Suprapubic skin (tissue), 4 donors: ENCODE measurements around the gene PROZ.

Source experiments
- EP300 ChIP-seq: sonication (generic); formaldehyde crosslinking; IDR thresholded peaks from one replicate; pipeline ENCODE4 v1.6.1; 2017; ENCODE audit warnings: antibody characterized with exemption
- POLR2A ChIP-seq, 2 donors: fragments of 450-650 bp; IDR thresholded peaks; one replicate each; pipeline ENCODE4 v1.6.1; 2017; ENCODE audit warnings: antibody characterized with exemption in 2 of 2, mild to moderate bottlenecking in 2 of 2, moderate library complexity in 2 of 2
- POLR2AphosphoS5 ChIP-seq, 3 donors: sonication (generic); formaldehyde crosslinking; IDR thresholded peaks; one replicate each; pipeline ENCODE4 v1.6.1; 2017; ENCODE audit warnings: antibody characterized with exemption in 3 of 3
- TF ChIP-seq, protein P1 (sequence below), 2 donors: fragments of 200-600 bp in 1 of 2; fragments of 450-650 bp in 1 of 2; sonication (generic) in 1 of 2; IDR thresholded peaks; one replicate each; pipeline ENCODE4 v1.5.1; 2016 to 2019; ENCODE audit warnings: antibody characterized with exemption in 2 of 2, mild to moderate bottlenecking in 1 of 2, moderate library complexity in 1 of 2

DNA sequence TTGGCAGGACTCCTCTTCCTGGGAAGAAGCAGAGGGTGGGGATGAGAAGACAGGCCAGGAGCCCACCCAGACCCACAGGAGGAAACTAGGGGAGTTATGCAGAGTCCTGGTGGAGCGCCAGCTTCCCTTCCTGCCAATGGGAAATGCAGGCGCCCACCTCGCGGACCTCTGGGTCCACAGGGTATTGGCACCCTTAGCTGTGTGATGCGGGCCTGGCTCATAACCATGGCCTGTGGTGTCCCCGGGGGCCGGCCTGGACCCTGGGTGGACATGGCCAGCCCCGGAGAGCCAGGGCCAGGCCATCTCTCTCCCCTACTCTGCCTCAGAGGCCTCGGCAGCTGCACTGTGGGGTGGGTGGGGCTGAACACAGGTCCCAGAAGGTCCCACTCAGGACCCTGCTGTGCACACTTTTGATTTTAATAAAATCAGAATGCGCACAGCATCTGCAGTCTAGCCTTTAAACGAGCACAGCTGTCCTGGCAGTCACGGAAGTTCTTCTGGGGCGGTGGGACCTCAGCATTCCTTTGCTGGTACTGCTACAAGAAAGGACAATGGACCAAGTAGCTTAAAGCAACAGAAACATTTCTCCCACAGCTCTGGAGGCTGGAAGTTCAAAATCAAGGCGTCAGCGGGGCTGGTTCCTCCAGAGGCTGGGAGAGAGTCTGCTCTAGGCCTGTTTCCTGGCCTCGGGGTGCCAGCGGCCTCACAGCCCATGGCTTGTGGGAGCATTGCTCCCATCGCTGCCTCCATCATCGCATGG, 34.1 kb upstream of the PROZ start:
- TF ChIP-seq, protein P1, sequence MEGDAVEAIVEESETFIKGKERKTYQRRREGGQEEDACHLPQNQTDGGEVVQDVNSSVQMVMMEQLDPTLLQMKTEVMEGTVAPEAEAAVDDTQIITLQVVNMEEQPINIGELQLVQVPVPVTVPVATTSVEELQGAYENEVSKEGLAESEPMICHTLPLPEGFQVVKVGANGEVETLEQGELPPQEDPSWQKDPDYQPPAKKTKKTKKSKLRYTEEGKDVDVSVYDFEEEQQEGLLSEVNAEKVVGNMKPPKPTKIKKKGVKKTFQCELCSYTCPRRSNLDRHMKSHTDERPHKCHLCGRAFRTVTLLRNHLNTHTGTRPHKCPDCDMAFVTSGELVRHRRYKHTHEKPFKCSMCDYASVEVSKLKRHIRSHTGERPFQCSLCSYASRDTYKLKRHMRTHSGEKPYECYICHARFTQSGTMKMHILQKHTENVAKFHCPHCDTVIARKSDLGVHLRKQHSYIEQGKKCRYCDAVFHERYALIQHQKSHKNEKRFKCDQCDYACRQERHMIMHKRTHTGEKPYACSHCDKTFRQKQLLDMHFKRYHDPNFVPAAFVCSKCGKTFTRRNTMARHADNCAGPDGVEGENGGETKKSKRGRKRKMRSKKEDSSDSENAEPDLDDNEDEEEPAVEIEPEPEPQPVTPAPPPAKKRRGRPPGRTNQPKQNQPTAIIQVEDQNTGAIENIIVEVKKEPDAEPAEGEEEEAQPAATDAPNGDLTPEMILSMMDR (IDR thresholded peaks at IDR 0.05) = no peak
- no peak for TF ChIP-seq POLR2A (IDR thresholded peaks at IDR 0.05)
- TF ChIP-seq EP300 = no peak
- no peak for TF ChIP-seq POLR2AphosphoS5 (IDR thresholded peaks at IDR 0.05)
